Activated CD8-positive, alpha-beta memory T cell treated with anti-CD3 and anti-CD28 coated beads, Interleukin-2, amount 50 U/mL, for 48 hours (primary cell): ENCODE results near the gene PPP2R5B.
A peak's percentile ranks its signal among the peaks of the same experiment; 100 is the strongest.
"Not testable (repeated sequence)": the region's sequence is repeated elsewhere in the genome, so short reads cannot be mapped to it uniquely, and the experiment has no call there.

Source experiments
- DNase-seq: peaks from one replicate; pipeline ENCODE4 v3.0.0-alpha.2; 2020

The PPP2R5B gene

DNA sequence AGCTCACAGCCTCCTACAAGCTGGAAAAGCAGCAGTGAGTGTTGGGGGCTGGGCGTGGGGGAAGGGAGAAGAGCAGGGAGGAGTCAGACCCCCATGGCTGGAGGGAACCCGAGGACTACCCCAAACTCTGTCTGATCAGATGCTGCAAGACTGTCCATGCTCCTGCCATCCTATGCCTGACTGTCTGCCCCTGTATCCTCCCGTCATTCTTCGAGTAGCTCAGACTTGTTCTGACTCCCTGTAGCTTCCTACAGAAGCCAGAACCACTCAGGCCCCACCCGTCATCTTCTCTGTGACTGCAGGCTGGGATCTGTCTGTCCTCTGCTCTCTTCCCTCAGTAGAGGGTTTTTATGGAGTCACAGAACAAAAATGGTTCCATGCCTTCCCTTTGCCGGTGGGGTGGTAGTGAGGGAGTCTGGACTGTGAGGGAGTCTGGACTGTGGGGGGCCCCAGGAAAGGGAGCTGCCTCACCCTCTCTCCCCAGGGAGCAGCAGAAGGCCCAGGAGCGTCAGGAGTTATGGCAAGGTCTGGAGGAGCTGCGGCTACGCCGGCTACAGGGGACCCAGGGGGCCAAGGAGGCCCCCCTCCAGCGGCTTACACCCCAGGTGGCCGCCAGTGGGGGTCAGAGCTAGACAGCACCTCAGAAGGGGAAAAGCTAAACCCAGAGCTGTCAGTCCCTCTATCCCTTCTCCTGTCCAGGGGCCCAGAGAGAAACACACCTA lies 8.9 kb downstream of the PPP2R5B start:
- DNase-seq, result no peak

DNA sequence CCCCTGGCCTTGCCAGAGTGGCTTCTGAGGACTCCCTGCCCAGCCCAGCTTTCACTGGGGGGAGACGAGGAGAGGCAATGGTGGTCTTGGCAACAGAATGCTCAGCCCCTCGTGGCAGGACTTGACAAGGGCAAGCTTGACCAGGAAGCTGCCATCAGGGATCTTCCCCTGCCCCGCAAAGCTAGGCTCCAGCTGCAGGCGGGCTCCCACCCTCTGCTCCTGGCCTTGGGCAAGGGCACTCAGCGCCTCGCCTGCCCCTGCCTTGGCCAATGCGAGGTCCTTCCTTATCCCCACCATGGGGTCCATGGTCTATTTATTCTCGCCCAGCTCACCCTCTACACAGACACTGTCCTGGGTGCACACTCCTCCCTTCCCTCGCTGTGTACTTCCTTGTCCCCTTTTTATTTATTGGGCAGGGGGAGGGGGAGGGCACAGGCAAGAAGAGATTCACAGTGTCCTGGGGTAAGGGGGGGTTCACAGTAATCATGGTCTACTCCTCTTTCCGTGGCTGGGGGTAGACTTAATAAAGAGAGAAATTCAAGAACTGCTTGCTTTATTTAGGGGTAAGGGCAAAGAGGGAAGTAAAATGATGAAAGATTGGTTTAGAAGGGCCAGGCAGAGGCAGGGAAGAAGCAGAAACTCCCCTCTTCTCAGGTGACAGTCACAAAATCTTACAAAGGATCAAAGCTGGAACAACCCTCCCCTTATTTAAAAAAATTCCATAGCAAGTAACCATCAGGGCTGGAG lies 9.6 kb downstream of the PPP2R5B start:
- DNase-seq, result no peak

DNA sequence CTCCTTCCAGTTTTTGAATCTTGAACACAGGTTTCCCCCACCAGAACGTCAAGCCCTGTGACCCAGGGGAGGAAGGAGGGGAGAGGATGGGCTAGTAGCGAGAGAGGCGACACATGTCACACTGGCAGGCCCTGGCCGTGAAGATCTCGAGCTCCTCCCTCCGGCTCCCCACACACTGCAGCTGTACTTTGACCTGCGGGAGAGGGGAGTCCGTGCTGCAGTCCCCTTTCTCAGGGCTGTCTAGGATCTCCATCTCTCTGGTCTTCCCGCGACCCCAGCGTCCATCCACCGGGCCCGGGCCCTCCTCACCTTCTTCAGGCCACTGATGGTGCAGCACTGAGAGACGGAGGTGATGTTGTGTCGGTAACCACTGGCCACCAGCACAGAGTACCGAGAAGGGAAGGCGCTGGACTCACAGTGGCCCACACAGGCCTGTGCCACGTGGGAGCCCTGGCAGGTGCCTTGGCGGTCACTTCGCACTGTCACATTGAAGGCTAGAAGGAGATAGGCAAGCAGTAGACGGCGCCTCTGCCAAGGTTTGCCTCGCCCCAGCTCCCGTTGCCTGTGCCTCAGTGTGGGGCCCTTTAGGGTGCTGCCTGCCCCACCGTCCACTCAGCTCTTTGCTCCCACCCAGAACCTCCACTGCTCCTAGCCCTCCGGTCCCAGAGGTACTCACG lies 10.3 kb downstream of the PPP2R5B start:
- no peak for DNase-seq

DNA sequence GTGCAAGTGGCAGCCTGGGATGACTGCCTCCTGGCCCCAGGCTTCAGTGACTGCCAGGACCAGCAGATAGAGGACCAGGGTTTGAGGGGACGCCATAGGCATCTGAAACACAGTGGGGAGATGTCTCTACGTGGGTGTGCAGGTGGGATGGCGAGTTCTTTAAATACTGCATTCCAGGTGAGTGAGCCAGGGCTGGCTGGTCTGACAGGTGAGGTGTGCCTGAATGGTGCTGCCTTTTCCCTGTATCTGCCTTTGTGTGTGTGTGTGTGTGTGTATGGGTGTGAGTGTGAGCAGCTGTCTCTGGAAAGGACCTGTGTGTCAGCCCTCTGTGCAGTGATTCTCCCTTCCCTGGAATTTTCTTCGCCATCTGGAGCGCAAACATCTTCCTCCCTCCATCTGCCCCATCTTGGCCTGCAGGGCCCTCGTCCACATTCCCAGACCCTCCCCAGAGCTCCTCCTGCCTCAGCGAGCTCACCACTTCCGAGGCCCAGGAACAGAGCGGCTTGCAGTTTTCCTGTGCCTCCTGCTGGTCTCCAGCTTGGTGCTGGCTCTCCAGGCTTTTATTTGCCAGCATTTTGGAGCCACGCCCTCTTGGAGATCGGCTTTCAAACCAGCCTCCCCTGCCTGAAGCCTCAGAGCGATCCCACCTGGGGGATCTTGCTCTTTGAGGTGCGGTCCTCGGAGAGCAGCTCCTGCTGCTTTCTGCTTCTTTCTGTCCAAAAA lies 11.0 kb downstream of the PPP2R5B start, which contains the start of gene GPHA2:
Gene GPHA2, minus strand, starts transcription at position 535 of the 723 bp plus-strand sequence. Its CDS starts 433 bp downstream, at position 102.
- DNase-seq, result no peak

DNA sequence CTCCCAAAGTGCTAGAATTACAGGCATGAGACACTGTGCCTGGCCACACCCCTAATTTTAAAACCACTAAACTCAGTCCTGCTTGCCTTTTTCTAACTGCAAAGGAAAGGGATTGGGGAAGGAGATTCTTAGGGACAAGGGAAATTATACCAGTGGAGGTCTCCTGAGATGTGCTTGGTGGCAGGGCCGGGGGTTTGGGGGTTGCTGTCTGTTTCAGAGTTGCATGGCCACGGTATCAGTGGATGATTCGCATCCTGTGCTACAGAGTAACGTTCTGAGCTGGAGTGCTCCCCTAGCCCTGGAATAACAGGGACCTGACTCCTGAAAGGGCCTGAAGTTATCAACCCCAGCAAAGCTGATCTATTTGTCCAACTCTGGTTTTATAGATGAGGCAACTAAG lies 12.1 kb downstream of the PPP2R5B start:
- no peak for DNase-seq

DNA sequence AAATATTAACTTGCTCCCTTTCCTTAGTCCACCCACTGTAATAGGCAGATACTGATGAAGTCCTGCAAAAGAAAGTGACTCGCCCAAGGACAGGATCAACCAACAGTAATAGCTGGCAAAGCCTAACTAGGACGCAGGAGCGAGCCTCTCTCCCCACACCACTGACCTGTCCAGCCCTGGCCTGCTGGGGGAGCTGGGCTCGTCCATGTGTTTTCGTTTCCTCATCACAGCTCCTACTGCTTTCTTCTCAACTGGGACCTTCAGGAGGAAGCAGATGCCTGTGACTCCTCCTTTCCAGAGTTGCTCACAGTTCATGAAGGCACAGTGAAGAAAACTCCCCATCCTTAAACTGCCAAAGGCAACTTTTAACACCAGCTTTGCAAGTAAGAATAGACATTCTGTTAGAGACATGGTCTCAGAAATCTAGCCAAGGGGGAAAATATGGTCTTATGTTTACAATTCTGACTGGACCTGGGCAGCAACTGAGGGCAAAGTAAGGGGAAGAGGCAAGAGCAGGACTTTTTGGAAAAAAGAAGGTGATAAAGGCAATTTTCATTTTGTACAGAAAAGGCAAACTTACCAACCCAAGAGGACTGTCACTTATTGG lies 22.8 kb downstream of the PPP2R5B start:
- no peak for DNase-seq

DNA sequence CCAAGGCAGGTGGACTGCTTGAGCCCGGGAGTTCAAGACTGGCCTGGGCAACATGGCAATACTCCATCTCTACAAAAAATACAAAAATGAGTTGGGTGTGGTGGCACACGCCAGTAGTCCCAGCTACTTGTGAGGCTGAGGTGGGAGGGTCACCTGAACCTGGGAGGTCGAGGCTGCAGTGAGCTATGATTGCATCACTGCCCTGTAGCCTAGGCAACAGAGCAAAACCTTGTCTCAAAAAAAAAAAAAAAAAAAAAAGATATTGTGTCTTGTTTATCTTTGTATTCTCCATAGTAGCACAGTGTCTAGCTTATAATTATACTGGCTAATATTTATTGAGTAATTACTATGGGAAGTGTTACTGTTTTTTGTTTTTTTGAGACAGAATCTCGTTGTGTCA lies 27.0 kb downstream of the PPP2R5B start:
- DNase-seq, result no peak

DNA sequence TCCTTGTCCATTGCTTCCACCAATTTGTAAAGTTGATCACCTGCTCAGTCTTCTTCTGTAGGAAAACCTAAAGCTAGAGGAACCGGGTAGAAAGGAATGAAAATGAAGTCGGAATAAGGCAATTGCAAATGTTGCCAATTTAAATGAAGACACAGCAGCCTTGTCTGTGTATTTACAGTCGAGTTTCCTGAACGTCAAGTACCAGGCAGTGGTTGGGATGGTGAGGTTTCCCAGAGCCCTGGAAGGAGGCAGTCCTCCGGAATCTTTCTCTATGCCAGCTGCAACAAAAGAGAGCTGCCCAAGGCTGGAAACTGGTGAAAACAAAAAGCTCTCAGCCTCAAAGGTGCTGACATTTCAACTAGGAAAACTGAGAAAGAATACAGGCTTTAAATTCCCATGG lies 29.7 kb downstream of the PPP2R5B start:
- no peak for DNase-seq

DNA sequence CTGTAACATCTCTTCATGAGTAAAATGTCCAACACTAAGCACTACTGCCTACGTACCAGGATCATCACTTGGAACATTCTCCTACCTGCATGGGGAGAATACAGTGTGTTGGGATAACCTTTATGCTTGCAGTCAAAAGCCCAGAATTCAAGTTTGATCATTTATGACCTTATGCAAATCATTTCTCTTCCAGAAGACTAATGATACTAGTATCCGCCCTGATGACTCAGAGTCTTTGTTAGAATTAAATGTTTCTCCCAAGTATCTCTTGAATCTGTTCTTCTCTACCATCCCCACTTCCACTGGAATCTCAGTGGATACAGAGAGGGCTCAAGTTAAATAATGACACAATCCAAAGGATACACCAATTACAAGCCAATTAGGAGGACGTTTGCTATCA lies 35.0 kb downstream of the PPP2R5B start:
- no peak for DNase-seq

DNA sequence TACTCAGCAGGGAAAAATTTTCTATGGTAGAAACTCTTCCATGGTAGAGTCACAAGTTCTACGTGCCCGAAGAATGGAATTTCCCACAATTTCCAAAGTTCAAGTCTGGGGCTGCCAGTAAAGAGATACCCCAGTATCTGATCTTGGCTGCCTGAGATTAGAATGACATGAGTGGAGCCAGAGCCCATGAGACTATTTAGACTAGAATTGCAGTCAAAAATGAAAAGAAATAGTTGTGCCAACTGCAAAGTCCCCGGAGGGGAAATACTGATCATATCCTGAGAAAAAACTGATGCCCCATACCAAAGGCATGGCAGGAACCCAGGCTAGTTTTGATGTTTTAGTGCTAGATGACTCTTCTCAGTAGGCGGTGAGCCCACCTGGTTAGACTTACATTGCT lies 36.2 kb downstream of the PPP2R5B start:
- no peak for DNase-seq

DNA sequence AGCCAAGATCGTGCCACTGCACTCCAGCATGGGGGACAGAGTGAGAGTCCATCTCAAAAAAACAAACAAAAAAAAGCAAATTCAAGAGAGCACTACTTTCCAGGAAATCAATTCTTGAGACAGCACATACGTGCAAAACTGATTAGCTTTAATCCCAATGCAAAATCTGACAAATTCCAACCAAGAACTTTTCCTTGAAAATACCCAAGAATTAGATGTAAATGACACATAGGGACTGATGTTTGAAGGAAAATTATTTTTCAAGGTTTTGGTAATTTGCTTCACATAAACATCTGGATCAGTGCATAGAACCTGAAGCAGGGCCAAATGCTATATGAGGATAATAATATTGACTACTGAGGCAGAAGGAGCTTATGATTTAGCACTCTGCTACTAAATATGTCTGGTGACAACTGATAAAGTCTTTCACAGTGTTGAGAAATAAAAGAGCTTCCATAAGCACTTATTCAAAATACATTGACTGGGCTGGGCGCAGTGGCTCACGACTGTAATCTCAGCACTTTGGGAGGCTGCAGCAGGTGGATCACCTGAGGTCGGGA lies 38.7 kb downstream of the PPP2R5B start:
- no peak for DNase-seq

DNA sequence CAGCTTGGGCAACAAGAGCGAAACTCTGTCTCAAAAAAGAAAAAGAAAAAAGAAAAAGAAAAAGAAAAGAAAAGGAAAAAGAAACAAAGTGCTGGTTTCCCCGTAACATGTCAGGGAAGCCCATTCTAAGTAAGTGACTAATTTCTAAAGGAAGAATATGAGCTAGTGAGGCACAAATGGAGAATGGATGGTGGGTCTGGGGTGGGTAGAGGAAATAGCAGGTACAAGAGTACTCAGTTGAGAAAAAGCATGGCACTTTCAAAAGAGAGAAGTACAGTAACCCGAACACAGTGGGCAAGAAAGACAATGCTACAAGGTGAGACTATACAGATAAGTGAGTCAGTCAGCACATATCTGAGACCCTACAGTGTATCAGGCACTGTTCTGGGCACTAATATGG lies 42.9 kb downstream of the PPP2R5B start:
- DNase-seq, result no peak

DNA sequence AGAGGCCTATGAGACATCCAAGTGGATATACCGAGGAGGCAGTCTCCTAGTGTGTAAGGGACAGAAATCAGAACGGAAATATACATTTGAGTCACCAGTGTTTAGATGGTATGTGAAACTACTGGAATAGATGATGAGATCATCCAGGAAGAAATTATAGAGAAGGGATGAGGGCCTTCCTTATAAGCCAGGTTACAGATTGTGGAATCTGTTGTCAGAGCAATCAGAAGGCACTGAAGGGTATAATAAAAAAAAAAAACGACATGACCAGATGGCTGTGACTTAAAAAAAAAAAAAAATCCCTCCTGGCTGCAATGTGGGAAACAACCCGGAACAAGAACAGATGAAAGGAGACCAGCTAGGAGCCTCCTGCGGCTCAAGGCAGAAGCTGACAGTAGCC lies 44.7 kb downstream of the PPP2R5B start:
- DNase-seq, result no peak

DNA sequence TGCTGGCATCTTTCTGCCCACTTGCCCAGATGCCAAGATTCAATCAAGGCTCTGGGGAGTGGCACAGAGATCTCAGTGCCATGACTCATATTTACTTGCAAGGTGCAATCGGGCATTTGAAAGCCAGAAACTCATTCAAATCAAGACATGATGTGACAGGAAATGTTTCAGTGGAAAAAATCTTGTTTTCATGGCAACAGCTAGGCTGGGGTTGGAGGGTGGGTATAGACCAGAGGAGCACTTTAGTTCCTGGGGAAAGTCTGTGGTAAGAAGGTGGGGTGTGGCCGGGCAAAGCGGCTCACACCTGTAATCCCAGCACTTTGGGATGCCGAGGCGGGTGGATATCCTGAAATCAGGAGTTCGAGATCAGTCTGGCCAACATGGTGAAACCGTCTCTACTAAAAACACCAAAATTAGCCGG lies 46.3 kb downstream of the PPP2R5B start:
- DNase-seq, result peak; percentile 66

DNA sequence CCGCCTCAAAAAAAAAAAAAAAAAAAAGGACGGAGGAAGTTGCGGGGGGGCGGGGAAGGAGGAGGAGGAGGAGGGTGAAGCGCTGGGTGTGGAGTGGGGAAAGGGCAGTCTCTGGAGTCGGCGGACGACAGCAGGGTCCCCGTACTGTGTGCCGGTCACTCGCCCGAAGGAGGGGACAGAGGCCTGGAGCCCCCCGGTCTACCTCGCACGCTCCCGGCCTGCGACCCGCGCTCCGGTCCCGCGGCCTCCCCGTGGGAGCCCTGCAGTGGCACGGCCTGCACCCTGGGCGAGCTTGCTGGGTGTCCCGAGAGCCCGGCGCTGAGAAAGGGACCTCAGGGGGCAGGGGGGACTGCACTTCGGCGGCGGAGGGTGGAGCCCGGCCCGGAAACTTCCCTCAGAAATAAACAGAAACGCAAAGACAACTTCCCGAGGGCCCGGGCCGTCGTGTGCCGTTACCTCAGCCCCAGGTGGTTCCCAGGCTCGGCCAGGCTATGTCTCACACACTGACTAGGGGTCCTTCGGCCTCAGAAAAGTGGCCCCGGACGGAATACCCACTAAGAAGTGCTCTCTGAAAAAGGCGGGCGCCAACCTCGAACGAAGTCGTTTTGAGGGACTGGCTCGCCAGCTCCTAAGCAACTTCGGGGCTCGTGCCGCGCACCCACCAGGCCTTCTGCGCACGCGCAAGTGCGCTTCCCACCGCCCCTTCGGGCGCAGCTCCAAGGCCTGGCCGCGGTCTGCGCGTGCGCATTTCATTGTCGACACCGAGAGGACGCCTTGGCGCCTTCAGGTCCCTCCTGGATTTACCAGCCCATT lies 47.1 kb downstream of the PPP2R5B start, which contains the start of gene MAJIN:
Gene MAJIN, minus strand, starts transcription at position 688 of the 813 bp plus-strand sequence. CDS start 12,703 bp downstream, outside the sequence.
- peak; percentile 97 for DNase-seq

DNA sequence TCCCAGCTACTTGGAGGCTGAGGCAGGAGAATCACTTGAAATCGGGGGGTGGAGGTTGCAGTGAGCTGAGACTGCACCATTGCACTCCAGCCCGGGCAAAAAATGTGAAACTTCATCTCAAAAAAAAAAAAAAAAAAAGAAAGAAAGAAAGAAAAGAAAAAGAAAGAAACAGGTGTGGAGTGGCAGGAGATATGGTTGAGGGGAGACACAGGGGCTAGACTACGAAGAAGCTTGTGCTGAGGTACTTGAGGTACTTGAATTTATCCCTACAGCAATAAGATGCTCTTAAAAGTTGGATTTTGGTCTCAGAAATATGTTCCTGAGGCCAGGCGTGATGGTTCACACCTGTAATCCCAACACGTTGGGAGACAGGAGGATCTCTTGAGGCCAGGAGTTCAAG lies 49.6 kb downstream of the PPP2R5B start:
- no peak for DNase-seq

DNA sequence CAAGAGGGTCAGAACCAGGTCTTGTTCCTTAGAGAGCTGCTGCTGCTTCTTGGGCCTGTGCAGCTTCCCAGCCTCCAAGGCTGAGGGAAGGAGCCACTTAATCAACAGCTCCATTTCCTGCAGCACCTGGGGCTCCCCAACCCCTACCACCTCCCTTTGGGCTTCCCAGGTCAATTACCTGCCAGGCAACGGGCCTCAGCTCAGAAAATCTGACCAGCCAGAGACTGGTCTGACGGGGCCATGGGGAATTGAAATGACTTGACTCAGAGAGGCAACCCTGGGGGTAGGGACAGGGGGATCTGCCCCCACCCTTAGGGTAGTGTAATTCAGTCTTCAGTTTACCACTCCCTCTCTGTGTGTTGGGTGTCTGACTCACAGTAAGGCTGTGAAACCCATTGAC lies 52.2 kb downstream of the PPP2R5B start:
- DNase-seq, result no peak

DNA sequence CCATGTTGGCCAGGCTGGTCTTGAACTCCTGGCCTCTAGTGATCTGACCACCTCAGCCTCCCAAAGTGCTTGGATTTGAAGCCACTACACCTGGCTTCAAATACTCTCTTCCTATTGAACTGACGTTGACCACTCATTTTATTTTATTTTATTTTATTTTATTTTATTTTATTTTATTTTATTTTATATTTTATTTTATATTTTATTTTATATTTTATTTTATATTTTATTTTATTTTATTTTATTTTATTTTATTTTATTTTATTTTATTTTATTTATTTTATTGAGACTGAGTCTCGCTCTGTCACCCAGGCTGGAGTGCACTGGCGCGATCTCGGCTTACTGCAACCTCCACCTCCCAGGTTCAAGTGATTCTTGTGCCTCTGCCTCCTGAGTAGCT lies 58.9 kb downstream of the PPP2R5B start:
- not testable (repeated sequence) for DNase-seq
